GM12874 (cell line): ENCODE data around the gene LPCAT3.

Experiments
- CTCF ChIP-seq: IDR thresholded peaks from 2 replicates; pipeline ENCODE4 v1.5.1; 2011; ENCODE audit warnings: low read depth, mild to moderate bottlenecking, control low read depth, low read length, moderate library complexity; ENCODE audit not compliant: insufficient read depth

The LPCAT3 gene

GRCh38 chr12:7045913-7046312 lies 27.6 kb upstream of the LPCAT3 start:
- TF ChIP-seq CTCF: no peak

- TF ChIP-seq CTCF: peak; percentile 10; the same call in 1 of the 2 replicates
Observed at GRCh38 chr12:7042842-7043241, 24.6 kb upstream of the LPCAT3 start.

- no peak for TF ChIP-seq CTCF
Observed at GRCh38 chr12:7039403-7039802, 21.1 kb upstream of the LPCAT3 start.

GRCh38 chr12:7038591-7038990 lies 20.3 kb upstream of the LPCAT3 start:
- TF ChIP-seq CTCF: no peak

GRCh38 chr12:7035463-7035862 lies 17.2 kb upstream of the LPCAT3 start:
- TF ChIP-seq CTCF: no peak

GRCh38 chr12:7034464-7034863 lies 16.2 kb upstream of the LPCAT3 start:
- no peak for TF ChIP-seq CTCF

GRCh38 chr12:7032990-7033389 lies 14.7 kb upstream of the LPCAT3 start:
- TF ChIP-seq CTCF: no peak

GRCh38 chr12:7031306-7031705 lies 13.0 kb upstream of the LPCAT3 start:
- no peak for TF ChIP-seq CTCF
